ENCODE results near the gene AHCYL2.
A peak's percentile ranks its signal among the peaks of the same experiment; 100 is the strongest.
"Not testable (repeated sequence)": the region's sequence is repeated elsewhere in the genome, so short reads cannot be mapped to it uniquely, and the experiment has no call there.

Gene AHCYL2

GRCh38 chr7:129208667-129209066 is 16.2 kb upstream of the AHCYL2 start:
- DNase-seq: no peak

- no peak for DNase-seq
These were observed 15.5 kb upstream of the AHCYL2 start for GRCh38 chr7:129209067-129209926.

- DNase-seq: peak in 46 of 56 donors; percentile 6 to 86 (median 36)
These were observed 14.4 kb upstream of the AHCYL2 start for GRCh38 chr7:129210256-129210988.

GRCh38 chr7:129210989-129211312 is 13.9 kb upstream of the AHCYL2 start:
- DNase-seq: no peak

- DNase-seq: no peak
These were observed 12.7 kb upstream of the AHCYL2 start for GRCh38 chr7:129212126-129212525.

- no peak for DNase-seq
These were observed 12.2 kb upstream of the AHCYL2 start for GRCh38 chr7:129212596-129212995.

GRCh38 chr7:129213828-129214227 is 11.0 kb upstream of the AHCYL2 start:
- DNase-seq: peak in 4 of 56 donors; percentile 3 to 28 (median 13)

GRCh38 chr7:129215691-129216090 is 9.1 kb upstream of the AHCYL2 start:
- not testable (repeated sequence) for DNase-seq

GRCh38 chr7:129216101-129216715 is 8.6 kb upstream of the AHCYL2 start:
- not testable (repeated sequence) for DNase-seq

GRCh38 chr7:129216821-129217416 is 7.9 kb upstream of the AHCYL2 start:
- DNase-seq: not testable (repeated sequence)

- peak in 50 of 56 donors; percentile 8 to 93 (median 62) for DNase-seq
These were observed 6.2 kb upstream of the AHCYL2 start for GRCh38 chr7:129218514-129219062.

- not testable (repeated sequence) for DNase-seq
These were observed 5.7 kb upstream of the AHCYL2 start for GRCh38 chr7:129219166-129219565.

- no peak for DNase-seq
These were observed 2.8 kb upstream of the AHCYL2 start for GRCh38 chr7:129222064-129222463.

GRCh38 chr7:129225206-129225930 is 538 bp downstream of the AHCYL2 start:
- peak in 46 of 56 donors; percentile 7 to 76 (median 60) for DNase-seq

- peak in 1 of 56 donors; percentile 45 for DNase-seq
These were observed 1.2 kb downstream of the AHCYL2 start for GRCh38 chr7:129225931-129226572.

GRCh38 chr7:129227646-129228578 is 3.1 kb downstream of the AHCYL2 start:
- no peak for DNase-seq

- DNase-seq: no peak
These were observed 3.8 kb downstream of the AHCYL2 start for GRCh38 chr7:129228633-129229032.

GRCh38 chr7:129231666-129232065 is 6.8 kb downstream of the AHCYL2 start:
- no peak for DNase-seq

GRCh38 chr7:129238546-129238945 is 13.7 kb downstream of the AHCYL2 start:
- DNase-seq: no peak

Measured in nucleus accumbens (tissue), 56 donors.